Measurements from ENCODE around the gene CACNA1D.

The CACNA1D gene

DNA sequence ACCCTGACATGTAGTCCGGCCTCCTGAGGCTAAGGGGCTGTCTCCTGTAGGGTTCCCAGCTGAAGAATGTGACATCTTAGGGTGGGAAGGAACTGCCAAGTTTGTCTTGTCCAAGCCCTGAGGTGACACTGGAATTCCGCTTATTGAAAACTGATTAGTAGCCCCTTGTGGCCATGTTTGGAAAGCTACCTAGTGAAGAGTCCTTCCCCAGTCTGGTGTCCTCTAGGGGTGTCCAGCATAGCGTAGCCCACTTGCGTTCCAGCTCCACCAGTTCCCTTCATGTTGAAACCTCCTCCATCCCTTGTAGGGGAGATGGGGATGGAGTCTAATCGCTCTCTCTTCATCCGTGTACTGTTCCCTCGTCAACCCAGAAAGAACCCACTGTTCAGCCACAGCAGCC is 272.3 kb downstream of the CACNA1D start:
- DNase-seq, result no peak

DNA sequence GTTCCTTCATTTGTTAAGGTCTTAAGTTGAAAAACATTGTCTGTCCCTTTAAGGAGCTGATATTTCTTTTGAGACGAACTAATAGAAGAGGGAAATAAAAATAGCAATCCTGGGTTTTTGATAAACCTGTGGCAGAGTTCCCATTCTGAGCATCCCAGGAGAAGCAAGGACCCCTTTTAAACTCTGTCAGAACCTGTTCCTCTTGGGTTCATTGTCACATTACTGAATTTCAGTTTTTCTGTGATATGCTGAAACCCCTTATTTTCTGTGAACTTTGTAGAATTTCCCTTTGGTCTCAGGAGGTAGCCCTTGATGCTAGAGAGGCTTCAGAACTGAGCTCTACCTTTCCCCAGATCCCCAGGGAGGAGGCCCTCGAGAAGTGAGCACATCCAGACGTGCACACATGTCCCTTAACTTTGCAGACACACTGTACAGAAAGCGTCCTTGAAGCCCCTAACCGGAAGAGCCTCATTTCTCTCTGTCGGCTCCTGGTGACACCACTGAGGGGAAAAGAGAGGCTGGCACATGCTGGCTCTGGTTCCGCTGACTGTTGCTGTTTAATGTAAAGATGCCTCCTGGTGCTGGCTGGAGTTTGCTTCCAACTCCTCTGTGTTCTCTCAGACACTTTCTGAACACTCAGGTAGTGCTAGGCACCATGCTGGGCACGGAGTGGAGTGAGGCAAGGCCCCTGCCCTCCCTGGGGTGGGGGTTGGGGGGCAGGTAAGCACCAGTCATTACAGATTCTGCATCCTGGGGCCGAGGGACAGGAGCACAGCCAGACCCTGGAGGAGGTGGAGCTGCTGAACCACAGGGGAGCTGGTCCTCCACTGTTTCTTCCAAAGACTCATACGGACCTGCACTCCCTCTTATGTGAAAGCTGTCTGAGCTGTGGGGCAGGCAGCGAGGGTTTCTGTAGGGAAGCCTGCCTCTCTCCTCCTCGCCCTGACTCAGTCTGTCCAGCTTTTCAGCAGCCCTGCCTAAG is 274.4 kb downstream of the CACNA1D start:
- no peak for DNase-seq

DNA sequence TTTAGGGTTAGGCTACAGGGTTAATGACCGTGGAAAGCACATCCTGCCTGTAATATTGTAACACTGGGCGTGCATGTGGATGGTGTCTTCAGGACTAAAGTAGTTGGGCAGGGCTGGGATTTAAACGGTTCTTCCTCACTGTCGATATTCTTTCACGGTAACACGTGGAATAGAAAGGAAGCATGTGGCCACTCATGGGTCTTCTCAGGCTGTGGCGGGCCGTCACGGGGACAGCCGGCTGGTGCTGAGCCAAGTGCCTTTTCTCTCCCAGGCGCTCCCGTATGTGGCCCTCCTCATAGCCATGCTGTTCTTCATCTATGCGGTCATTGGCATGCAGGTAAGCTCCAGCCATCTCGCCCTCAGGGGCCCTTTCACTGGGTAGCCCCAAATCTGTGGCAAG is 278.2 kb downstream of the CACNA1D start:
- no peak for DNase-seq

DNA sequence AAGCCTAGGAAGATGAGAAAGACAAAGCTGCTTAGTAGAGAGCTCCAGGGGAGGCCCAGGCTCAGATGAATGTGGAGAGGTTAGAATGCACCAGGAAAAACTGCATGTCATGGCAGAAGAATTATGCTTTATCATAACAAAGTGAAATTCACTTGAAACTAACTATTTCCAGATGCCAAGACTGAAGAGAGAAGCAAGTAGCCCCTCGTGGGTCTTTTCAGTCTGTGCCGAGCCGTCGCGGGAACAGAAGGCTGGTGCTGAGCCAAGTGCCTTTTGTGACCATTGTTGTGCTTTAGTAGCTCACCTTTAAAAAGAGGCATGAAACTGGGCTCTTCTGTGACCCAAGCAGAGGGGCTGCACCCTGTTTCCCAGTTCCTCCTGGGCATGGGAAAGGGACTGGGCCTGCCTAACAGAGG is 278.6 kb downstream of the CACNA1D start:
- no peak for DNase-seq

DNA sequence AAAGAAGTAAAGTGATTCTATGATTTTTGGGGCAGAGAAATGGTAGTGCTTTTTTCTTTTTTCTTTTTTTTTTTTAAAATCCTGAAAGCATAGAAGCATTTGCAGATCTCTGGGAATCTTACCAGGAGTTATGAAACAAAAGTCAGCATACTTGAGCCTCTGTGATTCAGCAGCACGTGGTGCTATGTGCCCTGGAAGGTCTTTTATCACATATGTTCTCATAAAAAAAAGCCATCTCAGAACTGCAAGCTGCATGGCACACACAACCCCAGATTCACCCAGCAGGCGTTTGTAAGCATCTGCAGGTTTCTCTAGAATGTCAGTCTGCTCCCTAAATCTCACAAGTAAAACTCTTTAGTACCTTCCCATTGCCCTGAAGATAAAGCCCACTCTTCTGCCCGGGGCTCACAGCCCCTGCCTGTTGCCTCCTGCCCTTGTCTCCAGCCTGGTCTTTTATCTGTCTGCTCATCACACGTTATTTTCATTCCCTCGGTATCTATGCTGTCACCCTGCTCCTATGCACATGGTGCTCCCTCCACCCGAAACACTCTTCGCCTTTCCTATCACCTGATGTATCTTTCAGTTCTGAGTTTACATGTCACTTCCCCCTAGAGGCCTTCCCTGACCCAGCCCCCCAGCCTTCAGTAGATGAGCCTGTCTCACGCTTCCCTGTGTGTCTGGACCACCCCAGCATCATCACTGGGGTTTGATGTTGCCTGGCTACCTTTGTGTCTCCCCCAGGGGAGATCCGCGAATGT is 279.4 kb downstream of the CACNA1D start:
- DNase-seq, result no peak

DNA sequence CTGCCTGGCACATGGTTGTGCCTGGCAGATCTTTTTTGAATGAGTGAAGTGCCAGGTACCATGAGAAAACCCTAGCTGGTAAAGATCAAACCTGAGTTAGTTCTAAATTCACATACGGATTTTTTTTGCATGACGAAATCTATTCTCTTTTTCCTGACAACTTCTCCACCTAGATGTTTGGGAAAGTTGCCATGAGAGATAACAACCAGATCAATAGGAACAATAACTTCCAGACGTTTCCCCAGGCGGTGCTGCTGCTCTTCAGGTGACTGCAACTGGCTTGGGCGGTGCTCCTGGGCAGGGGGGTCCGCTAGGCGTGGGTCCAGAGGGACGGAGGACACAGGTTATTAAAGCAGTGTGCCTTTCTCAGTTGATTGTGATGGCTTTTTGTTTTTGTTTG is 280.0 kb downstream of the CACNA1D start:
- no peak for DNase-seq

DNA sequence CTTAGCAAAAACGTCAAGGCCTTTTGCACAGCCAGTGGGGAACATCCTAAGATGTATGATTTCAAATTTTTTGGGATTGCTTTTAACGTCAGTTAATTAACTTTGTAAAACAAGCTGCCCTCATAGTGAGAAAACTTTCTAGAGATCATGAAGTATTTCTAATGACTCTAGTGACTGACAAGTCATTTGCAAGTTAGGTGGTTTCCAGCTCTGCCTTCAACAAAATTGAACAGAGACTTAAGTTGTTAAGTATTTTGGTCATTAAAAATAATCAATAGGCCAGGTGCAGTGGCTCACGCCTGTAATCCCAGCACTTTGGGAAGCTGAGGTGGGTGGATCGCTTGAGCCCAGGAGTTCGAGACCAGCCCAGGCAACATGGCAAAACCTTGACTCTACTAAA is 280.6 kb downstream of the CACNA1D start:
- no peak for DNase-seq

DNA sequence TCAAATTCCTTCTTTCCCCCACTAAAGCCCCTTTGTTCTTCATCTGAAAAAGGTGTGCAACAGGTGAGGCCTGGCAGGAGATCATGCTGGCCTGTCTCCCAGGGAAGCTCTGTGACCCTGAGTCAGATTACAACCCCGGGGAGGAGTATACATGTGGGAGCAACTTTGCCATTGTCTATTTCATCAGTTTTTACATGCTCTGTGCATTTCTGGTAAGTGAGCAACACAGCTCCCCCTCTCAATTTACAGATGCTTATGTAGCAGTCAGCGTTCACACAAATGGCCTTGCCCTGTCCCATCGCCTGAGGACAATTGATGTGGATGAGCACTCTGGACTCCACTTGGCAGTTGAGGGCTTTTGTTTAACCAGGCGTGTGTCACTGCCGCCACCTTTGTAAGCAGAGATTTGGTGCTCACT is 281.4 kb downstream of the CACNA1D start:
- DNase-seq, result no peak

DNA sequence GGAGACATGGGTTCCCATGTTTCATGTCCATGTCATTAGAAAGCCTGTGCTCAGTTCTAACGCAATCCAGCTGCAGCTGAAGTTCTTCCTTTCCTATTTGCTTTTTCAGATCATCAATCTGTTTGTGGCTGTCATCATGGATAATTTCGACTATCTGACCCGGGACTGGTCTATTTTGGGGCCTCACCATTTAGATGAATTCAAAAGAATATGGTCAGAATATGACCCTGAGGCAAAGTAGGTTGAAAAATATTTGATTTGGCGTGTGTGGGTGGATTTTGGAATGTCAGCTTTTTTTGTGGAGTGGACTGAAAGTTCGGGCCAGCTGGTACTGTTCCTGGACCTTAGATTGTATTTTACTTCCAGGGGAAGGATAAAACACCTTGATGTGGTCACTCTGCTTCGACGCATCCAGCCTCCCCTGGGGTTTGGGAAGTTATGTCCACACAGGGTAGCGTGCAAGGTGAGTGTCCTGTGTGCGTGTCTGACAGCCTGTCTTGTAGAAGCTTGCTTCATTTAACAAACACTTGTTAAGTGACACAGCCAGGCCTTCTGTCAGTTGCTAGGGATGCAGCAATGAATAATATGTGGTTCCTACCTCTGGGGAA is 282.2 kb downstream of the CACNA1D start:
- no peak for DNase-seq

DNA sequence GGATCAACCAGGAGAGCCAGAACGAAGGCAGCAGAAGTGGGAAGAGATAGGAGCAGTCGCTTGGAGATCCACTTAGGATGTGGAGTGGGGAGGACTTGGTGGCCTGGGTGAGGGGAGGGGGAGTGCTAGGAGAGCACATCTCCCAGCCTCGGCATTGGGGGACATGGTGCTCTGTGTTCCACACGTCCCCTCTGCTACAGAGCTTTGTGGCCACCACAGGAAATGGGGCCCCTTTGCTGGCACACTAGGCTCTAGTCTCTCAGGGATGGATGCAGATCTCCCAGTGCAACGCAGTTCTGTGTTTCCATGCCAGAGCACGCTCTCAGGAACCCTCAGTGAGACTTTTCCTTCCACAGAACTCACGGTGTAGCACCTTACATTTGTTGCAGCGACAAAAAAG is 283.1 kb downstream of the CACNA1D start:
- DNase-seq, result no peak

DNA sequence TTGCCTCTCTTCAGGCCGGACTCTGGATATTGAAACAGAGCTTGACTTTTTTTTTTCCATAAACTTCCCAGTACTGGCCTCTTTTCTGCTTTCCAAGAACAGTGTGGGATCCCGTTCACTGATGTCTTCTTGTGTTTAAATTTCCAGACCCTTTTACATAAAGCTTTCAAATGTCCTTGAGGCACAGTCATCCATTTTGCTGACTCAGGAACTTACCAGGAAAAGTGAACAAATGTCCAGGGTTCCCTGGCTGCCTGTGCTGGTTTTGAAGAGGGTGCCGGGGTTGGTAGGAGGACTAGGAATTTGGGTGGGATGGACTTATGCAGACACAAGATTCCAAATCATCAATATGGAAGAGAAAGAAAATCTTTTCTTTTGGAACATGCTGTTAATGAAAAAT is 283.7 kb downstream of the CACNA1D start:
- no peak for DNase-seq

DNA sequence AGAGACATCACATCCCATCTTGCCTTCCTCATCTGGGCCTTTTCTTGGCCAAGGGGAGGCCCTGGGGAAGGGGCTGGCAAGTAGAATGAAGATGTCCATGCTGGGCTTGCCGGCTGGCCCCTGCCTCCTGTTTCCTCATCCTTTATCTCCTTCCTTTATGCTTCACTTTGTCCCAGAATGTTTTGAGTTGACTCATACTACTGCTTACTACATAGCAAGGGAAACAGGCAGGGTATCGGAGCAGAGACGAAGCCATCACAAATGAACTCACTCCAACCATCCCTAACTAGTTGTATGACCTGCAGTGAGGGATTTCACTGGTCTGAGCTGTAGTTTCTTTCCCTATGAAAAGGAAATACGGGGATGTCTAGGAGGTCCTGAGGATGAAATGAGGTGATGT is 285.8 kb downstream of the CACNA1D start:
- DNase-seq, result no peak

DNA sequence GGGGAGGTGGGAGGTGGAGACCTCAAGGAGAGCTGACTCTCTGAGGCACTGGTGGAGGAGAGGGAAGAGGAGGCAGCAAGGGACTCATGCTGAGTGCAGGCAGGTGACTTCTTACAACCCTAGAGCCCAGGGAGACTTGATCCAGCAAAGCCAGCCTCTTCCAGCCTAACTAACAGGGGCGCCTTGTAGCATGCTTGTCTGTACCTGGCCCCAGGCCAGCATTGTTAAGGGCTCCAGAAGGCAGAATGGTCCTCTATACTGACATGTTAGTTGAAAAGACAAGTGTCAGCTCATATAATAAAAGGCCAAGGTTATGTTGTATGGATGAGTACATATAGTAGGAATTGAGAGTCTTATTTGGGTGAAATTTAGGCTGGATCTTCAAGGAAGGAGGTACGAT is 286.4 kb downstream of the CACNA1D start:
- no peak for DNase-seq

DNA sequence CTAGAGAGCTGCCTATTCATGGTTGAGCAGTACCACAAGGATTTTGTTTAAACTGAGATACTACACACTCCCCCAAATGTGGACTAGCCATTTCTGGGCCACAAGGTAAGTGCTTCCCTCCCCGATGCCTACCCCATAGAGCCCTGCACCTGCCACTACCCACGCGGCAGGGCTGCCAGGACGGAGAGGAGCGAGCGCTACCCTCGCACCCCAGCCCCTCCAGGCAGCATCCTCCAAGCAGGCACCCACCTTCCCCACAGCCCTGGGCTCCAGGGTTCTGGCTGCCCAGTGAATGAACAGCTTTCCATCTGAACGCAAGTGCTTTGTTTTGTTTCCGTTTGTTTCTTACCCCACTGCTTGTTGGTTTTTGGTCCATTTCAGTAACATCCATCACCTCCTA is 292.6 kb downstream of the CACNA1D start:
- no peak for DNase-seq

DNA sequence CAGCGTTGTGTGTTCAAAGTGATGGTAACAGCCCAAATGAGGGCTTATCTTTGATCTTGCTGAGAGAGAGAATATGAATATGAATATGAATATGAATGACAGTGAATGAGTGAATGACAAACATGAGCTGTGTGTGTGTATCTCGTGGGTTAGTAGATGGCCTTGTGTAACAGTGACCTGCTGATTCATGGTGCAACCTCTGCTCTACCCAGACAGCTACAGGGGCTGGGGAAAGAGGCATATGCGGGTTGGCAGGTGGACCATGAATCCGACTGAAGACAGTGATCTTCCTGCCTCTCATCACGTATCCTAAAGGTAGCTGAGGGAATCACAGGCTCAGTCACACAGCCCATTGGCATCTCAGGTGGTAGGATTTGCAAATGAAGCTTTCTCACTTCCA is 293.6 kb downstream of the CACNA1D start:
- no peak for DNase-seq

DNA sequence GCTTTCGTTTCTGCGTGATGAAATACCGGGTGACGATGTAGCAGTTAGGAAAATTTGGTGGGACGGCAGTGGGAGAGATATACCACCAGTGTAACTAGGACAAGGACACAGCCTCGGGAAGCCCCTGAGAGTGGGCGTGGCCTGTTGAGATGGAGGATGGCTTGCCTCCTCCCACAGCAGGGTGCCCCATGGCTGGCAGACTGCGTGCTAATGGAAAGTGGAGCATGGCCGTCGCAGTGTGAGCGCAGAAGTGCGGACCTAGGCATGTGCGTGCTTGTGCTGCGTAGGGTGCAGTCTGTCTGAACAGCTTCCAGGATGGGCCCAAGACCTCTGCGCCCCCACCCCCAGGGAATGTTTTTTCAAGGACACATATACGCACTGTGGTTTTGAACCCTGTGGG is 295.0 kb downstream of the CACNA1D start:
- DNase-seq, result no peak

DNA sequence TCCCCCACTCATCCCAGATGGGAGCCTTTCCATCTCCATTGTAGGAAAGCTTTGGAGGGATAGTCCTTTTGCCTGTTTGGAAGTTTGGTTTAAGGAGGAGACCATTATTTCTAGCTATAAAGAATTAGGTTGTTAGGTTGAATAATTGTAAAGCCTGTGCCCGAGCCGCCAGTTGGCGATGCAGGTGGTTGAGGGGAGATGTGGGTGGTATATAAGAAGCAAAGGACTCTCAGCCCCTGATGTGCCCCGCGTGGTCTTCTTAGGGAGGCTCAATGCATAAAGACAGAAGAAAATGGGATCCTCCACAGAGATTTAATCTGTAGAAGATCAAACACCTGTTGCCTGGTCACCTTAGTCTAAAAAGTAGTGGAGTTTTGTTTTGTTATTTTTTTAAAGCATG is 296.1 kb downstream of the CACNA1D start:
- no peak for DNase-seq

DNA sequence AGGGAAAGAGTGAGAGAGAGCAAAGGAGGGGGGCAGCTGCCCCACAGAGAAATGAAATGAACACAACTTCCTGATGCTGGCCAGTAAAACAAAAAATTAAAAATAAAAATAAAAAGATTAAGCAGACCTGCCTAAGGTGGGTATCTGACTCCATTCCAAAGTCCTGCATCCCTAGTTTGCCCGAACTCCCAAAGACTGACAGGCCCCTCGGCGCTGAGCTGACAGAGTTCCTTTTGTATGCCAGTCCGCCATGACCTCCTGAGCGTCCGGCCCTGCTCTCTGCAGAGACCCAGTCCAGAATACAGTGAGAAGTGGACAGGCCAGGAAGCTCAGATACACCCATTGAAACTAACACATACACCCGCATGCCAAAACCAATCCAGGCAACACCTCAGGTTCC is 296.9 kb downstream of the CACNA1D start:
- DNase-seq, result no peak

DNA sequence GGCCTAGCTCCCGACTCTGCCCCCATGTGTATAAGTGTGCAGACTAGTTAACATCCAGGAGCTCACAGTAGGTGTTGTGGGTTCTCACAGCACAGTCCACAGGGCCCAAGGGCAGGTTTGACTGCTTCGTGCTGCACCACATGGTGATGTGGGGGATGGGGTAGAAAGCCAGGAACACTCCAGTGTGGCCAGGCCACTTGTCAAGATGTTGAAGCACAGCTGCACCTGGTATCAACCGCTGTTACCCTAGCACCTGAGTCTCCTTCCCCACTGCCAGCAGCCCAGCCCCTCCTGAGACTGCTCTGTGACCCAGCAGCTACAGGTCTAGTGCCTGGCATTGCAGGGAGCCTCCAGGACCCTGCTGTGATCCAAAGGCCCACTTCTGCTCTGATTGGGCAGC is 298.5 kb downstream of the CACNA1D start:
- no peak for DNase-seq

DNA sequence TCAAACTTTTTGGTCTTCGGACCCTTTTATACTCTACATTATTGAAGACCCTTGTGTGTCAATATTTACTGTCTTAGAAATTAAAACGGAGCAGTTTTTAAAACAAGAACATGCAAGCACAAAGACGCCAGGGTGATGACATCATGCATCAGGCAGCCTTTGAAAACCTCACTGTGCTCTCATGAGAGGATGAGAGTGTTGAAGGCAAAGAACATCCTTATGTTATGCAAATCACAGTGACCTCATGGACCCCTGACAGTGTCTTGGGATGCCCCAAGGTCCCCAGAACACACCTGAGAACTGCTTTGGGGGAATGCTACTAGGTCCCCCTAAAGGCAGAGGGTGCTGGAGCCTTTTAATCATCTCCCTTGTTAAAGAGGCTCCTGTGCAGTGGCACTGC is 300.2 kb downstream of the CACNA1D start:
- no peak for DNase-seq

DNA sequence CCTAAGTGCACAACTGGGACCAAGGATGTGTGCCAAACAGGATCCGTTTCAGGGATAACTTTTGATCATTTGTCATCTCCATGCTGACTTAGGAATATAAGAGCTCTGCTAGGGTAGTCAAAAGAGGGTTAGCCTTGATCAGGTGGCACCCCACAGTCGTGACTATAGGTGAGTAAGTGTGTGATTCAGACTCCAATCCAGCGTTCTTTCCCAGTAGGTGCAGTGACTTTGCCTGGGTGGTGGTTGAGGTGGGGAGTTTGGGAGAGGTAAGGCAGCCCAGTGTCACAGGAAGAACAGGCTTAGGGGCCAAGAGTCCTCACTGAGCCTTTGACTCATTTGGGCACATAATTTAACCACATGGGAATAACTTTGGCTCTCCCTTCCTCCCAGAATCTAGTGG is 300.8 kb downstream of the CACNA1D start:
- no peak for DNase-seq

DNA sequence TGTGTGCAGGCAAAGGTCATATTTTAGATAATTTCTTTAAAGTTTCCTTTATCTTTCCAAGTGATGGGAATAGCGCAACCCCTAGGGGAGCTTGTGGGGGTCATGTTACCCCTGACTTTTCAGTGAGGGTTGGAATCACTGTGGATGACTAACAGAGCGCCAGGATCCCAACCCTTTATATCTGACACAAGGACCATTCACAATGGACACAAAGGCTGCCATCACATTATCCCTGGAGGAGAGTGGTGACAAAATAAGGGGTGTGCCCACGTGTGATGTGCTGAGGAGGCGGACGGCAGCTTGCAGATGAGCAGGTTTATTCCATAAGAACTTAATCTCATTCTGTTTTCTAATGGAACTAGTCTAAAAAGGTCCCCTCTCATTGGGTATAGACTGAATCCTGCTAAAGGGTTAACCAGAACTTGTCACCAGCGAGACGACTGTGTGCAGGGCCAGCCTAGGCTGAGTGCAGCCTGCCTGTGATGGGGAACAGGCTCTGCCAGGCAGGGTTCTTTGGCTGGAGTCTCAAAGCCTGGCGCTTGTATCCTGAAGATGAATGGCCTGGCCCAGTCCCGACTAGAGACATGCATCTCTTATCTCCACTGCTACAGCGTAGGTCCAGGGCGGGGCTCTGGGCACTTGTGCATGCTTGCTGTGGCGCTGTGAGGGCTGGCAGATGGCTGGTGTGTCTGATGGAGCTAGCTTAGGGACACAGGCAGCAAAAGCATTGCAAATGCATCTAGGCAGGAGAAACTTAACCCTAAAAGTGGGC is 301.6 kb downstream of the CACNA1D start:
- no peak for DNase-seq

DNA sequence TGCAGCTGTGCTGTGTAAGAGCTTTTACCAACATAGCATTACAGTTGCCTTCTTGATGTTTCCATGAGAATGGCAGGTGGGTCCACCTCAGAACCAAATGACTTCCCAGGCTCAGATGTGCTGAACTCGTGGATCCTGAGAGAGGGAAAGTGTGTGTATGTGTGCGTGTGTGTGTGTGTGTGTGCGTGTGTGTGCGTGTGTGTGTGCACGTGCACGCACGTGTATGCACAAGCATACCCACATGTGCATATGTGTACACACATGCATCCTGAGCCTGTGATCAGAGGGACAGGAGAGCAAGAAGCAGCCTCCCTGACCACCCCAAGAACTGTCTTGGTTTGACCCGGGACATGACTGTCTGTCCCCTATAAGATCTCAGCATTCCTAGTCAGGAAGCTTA is 303.7 kb downstream of the CACNA1D start:
- DNase-seq, result no peak

Measured in SW 1271 (cell line).